ENCODE data around the gene CREM. TPM values are rescaled to one million over a fixed set of nuclear protein-coding genes. Genes with fewer than 3 reads are reported as not detected.

The CREM gene
- total RNA-seq, 4 donors from 2014 or later, result 12.8 to 15.7 (median 13.3) TPM

- 86% methylated on average over 4 of the region's 4 CpGs for WGBS
- Histone ChIP-seq H3K27ac (no peak overlapping the region), H3K27me3 (no peaks in the 10 kb centered on the region), H3K4me1 (no peaks in the 10 kb centered on the region), H3K36me3 (peaks cover 3% of the 10 kb centered on the region), H3K4me3 (no peak overlapping the region), H3K9me3 (no peaks in the 10 kb centered on the region)
- DNase-seq (ENCODE audit: low spot score in 2 of 2), result no peak
- TF ChIP-seq EP300 (IDR thresholded peaks at IDR 0.05) (no peak), POLR2A (IDR thresholded peaks at IDR 0.05) (no peak), POLR2AphosphoS5 (IDR thresholded peaks at IDR 0.05) (no peak), CTCF (IDR thresholded peaks at IDR 0.05) (no peak)
Measured at GRCh38 chr10:35204650-35205319, 78.1 kb downstream of the CREM start.

- Histone ChIP-seq H3K4me1 (no peaks in the 10 kb centered on the region), H3K27ac (no peak overlapping the region), H3K36me3 (peaks cover 6% of the 10 kb centered on the region), H3K4me3 (no peak overlapping the region), H3K9me3 (no peaks in the 10 kb centered on the region), H3K27me3 (no peaks in the 10 kb centered on the region)
- DNase-seq (ENCODE audit: low spot score in 2 of 2), result no peak
- WGBS, result 91% methylated on average over 3 of the region's 3 CpGs
- no peak for TF ChIP-seq EP300 (IDR thresholded peaks at IDR 0.05)
- TF ChIP-seq POLR2A (IDR thresholded peaks at IDR 0.05), result no peak
- no peak for TF ChIP-seq POLR2AphosphoS5 (IDR thresholded peaks at IDR 0.05)
- no peak for TF ChIP-seq CTCF (IDR thresholded peaks at IDR 0.05)
Measured at GRCh38 chr10:35206274-35206673, 79.6 kb downstream of the CREM start.

GRCh38 chr10:35208536-35208935 lies 81.9 kb downstream of the CREM start:
- Histone ChIP-seq H3K4me3 (no peak overlapping the region), H3K27ac (no peak overlapping the region), H3K36me3 (peaks cover 8% of the 10 kb centered on the region), H3K9me3 (no peaks in the 10 kb centered on the region), H3K27me3 (no peaks in the 10 kb centered on the region), H3K4me1 (no peaks in the 10 kb centered on the region)
- DNase-seq (ENCODE audit: low spot score in 2 of 2), result no peak
- no peak for TF ChIP-seq EP300 (IDR thresholded peaks at IDR 0.05)
- no peak for TF ChIP-seq CTCF (IDR thresholded peaks at IDR 0.05)
- TF ChIP-seq POLR2A (IDR thresholded peaks at IDR 0.05), result no peak
- no peak for TF ChIP-seq POLR2AphosphoS5 (IDR thresholded peaks at IDR 0.05)
- WGBS, result 88% methylated on average over 5 of the region's 5 CpGs

GRCh38 chr10:35208949-35209613 lies 82.4 kb downstream of the CREM start:
- TF ChIP-seq POLR2A (IDR thresholded peaks at IDR 0.05) (no peak), CTCF (IDR thresholded peaks at IDR 0.05) (no peak), POLR2AphosphoS5 (IDR thresholded peaks at IDR 0.05) (no peak), EP300 (IDR thresholded peaks at IDR 0.05) (no peak)
- Histone ChIP-seq H3K27ac (no peak overlapping the region), H3K27me3 (no peaks in the 10 kb centered on the region), H3K4me1 (no peaks in the 10 kb centered on the region), H3K4me3 (no peak overlapping the region), H3K9me3 (no peaks in the 10 kb centered on the region), H3K36me3 (peaks cover 8% of the 10 kb centered on the region)
- 78% methylated on average over 7 of the region's 7 CpGs for WGBS
- no peak for DNase-seq (ENCODE audit: low spot score in 2 of 2)

- peaks cover under 1% of the 10 kb centered on the region for H3K4me1 ChIP-seq
- no peak for DNase-seq (ENCODE audit: low spot score in 2 of 2)
- peaks cover 8% of the 10 kb centered on the region for H3K36me3 ChIP-seq
- no peaks in the 10 kb centered on the region for H3K9me3 ChIP-seq
- H3K27ac ChIP-seq, result no peak overlapping the region
- H3K4me3 ChIP-seq, result no peak overlapping the region
- TF ChIP-seq EP300 (IDR thresholded peaks at IDR 0.05) (no peak), POLR2A (IDR thresholded peaks at IDR 0.05) (no peak), CTCF (IDR thresholded peaks at IDR 0.05) (no peak), POLR2AphosphoS5 (IDR thresholded peaks at IDR 0.05) (no peak)
- H3K27me3 ChIP-seq, result no peaks in the 10 kb centered on the region
- whole genome bisulfite sequencing, result 88% methylated on average over 6 of the region's 6 CpGs
Measured at GRCh38 chr10:35210961-35211360, 84.3 kb downstream of the CREM start.
